Hepatic stellate cell (primary cell): ENCODE results near the gene OXCT1.
A peak's percentile ranks its signal among the peaks of the same experiment; 100 is the strongest.
"Not testable (repeated sequence)": the region's sequence is repeated elsewhere in the genome, so short reads cannot be mapped to it uniquely, and the experiment has no call there.

Experiments used
- DNase-seq: peaks from one replicate; pipeline ENCODE4 v3.0.0; 2011; ENCODE audit warnings: low spot score

OXCT1 gene

DNA sequence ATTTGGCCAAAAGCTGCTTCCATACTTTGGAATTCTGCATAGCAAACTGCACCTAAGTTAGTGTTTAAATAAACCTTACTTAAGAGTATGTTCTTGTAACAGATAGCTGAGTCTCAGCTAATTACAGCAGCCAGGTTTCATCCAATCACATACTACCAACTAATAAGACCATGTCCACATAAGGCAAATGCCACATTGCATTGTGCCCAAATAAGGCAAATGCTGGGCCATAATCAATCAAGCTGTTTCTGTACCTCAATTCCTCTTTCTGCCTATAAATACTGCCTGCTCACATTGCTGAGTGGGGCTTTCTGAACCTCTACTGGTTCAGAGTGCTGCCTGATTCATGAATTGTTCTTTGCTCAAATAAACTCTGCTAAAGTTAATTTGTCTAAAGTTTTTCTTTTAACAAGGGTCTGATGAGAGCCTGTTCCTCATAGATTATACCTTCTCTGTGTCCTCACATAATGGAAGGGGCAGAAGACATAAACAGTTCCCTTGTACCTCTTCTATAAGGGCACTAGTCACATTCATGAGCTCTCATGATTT, 4.4 kb upstream of the OXCT1 start:
- no peak for DNase-seq

DNA sequence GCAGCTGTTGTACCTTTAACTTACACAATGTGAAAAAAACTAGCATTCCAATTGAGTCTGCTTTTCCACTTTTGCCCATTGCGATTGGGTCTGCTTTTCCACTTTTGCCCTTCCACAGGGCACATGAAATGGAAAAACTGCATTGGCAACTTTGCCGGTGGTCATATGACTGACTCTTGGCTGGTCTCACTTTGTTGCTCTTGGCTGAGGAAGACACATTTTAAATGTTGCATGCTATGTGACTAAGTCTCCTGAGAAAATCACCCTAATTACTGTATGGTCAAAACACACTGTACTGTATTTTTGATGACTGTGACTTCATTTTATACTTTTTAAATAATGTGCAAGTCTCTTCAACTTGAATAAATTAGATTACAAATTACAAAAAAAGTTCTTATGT, 1.6 kb upstream of the OXCT1 start:
- DNase-seq: peak; percentile 22

DNA sequence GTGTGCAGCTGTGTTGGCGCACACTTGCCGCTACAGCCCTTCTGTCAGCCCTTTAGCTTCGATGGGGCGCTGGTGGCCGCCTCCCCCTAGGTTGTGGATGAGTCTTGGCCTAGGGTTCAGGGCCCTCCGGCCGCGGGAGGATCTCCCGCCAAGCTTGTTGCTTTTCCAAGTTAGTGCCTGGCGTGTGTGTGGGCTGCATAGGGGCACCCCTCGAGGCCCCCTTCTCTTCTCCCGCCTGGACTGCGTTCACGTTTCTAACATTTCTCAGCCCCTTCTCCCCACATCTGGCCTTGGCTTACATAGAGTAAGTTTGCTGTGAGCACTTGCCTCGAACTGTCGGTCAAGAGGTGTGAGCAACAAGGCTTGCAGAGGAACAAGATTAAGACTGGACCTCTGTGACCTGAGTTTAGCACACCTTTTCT, 413 bp upstream of the OXCT1 start:
- DNase-seq: no peak

DNA sequence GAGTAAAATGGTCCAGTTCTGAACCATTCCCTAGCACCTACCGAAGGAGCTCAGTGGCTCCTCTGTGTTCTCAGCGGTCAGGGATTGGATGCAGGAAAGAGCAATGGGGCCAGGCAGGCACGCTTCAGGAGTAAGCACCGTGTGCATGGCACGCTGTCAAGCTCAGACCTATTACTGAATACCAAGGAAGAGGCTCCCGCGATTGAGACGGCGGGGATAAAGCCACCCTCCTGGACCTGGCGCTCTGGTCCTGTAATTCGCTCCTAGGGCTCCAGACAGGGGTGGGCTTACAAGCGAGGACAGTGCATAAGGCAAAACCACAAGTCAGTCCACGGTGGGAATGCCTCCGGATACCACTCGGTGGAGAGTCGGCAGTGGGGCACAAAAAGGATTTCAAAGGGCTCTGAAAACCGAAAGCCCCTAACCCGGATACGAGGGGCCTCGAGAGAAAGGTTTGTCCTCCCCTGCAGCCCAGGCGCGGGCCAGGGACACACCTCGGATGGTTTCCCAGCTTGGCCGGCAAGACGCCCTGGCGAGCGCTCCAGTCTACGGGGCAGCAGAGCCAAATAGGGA, 988 bp downstream of the OXCT1 start:
- DNase-seq: peak; percentile 43

DNA sequence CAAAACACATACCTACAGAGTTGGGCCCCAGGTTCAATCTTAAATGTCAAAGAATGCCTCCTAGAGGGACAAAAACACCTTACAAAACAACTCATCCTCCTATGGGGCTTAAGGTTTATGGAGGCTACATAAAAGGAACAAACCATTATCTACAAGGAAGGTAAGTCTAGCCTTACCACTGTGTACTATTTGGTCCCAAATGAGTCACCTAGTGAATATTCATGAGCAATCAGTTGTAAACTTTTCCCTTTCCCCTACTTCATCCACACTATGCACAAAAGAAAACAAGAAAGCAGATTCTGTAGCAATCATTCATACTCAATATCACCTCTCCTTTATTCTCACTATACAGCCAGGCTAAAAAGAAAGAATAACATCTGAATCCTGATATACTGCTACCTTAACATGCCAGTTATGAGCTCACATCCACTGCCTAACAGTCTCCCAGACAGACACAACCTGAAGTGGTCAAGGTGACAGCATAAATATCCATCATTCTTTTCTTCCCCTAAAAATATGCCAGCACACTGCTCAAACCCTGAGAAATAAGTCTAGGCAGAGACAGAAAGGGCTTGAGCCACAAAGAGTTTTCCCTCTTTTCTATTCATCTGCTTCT, 6.2 kb downstream of the OXCT1 start:
- no peak for DNase-seq

DNA sequence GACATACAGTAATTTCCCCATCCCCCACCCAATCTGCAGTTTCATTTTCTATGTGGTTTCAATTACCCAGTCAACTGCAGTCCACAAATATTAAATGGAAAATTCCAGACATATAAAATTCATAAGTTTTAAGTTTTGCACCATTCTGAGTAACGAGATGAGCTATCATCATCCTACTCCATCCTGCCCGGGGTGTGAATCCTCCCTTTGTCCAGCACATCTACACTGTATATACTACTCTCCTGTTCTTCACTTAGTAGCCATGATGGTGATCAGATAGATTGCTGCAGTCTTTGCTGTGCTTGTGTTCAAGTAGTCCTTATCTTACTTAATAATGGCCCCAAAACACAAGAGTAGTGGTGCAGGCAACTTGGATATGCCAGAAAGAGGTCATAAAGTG, 11.3 kb downstream of the OXCT1 start:
- DNase-seq: no peak

DNA sequence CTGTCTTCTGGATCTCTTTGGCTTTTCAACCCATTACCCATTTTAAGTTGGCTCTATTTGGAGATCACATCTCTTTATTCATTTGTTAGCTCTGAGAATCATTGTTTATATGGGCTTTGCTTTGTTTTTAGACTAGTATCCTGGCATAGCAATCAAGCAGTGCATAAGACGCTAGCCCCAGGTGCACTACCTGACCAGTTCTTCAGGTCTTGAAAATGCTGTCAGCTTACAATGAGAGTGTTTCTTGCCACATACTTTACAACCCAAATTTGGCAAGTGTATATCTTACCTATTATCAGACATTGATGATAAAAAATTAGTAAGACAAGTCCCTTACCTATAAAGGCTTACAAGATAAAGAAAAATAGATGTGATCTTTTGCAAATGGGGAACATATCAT, 12.2 kb downstream of the OXCT1 start:
- DNase-seq: no peak

DNA sequence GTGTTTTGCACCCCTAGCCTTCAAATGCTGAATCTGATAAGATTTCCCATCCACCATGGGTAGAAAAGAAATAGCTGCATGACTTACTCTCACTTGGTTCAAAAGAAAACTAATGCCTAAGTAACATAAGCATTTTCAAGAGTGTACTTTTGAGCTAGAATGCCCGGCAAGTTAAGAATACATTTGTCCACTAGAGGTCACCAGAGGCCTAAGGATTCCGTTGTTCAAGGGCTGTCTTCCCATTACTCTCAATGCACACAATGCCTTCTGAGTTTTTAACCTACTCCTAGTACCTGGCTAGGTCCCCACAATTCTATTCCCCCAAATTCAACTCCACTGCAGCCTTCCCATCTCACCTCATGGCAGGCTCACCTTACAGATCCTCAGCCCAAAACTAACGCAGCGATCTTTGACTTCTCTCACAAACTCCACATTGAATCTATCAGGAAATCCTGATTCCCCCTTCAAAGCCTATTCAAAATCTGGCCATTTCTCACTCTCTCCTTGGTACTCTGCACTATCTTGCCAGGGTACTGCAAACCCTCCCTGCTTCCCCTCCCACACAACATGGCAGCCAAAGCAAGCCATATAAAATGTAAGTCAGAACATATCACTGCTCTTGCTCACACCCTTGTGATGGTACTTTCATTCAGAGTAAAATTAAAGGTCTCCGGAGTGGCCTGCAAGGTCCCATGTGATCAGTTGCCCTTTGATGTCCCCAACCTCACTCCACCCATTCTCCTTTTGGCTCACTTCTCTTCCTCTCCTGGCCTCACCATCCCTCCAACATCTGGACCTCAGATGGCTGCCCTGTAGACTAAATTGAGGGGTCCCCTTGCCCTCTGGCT, 13.4 kb downstream of the OXCT1 start:
- DNase-seq: peak; percentile 22

DNA sequence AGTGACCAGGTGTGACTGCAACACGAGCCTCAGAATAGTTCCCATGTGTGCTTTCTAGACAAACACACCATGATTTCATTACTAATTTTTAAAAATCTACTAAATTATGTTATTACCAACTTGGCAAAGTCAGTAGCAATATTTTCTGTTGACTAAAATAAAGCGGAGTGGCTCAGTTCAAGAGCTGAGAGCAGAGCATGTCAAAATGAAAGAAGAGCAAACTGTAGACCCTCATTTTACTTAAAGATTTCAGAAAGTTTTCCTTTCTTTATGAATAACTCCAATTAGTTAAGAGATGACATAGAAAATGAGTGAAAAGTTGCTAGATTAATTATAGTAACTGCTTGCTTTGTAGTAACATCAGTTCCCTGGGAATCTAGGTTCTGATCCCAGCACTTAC, 17.9 kb downstream of the OXCT1 start:
- no peak for DNase-seq

DNA sequence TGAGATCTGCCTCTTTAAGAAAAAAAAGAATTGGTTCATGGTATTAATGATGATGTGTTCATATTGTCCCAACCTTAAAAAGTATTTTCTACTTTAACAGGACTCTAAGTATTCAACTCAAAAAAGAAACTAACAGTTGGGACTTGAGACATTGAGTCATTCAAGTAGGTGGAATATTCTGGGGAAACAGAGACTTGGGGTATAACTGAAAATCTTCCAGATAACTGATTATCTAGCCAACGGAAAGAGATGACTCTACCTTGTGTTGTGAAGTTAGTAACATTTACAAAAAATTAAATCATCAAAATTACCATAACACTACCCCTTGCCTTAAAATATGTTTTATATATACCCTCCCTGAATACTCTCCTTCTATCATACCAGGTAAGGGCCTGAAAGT, 19.1 kb downstream of the OXCT1 start:
- no peak for DNase-seq

DNA sequence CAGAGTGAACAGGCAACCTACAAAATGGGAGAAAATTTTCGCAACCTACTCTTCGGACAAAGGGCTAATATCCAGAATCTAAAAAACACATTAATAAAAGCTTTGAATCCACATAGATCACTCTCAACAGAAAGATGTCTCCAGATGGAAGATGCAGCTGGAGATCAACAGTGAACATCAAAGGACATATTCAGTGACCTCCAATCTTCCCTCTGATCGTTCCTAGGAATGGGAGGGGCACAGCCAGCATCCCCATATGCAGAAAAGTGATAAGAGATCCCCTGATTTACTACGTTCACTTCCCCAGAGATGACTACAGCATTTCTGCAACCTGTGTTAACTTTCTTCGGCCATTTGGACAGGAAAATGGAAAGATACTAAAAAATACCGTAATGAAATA, 21.2 kb downstream of the OXCT1 start:
- no peak for DNase-seq

DNA sequence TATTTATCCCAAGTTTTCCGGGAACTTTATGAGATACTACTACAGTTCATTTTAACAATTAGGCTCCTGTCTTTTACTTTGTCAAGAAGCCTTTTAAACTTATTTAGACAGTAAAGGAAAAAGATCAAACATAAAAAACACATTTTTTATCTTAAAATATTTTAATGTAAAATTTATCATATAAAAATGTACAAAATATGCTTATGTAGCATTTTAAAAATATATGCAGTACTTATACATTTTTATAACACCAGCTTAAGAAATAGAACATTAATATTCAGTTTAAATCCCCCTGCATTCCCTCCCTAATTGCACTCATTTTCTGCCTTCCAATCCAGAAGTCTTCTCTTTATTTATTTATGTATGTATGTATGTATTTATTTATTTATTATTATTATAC, 24.5 kb downstream of the OXCT1 start:
- DNase-seq: not testable (repeated sequence)

DNA sequence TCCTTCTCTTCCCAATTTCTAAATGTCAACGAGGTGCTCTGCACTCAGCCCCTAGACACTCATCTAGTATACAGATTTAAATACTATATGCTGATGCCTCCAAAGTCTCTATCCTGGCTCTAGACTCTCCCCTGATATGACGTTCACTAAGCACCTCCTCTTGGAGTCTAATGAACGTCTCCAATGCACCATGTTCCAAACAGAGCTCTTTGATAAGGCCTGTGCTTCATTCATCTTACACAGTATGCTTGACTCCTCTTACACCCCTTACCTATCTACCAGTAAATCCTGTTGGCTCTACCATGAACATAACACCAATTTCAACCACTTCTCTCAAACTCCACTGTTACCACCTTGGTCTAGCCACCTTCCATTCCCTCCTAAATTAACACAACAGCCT, 25.7 kb downstream of the OXCT1 start:
- no peak for DNase-seq

DNA sequence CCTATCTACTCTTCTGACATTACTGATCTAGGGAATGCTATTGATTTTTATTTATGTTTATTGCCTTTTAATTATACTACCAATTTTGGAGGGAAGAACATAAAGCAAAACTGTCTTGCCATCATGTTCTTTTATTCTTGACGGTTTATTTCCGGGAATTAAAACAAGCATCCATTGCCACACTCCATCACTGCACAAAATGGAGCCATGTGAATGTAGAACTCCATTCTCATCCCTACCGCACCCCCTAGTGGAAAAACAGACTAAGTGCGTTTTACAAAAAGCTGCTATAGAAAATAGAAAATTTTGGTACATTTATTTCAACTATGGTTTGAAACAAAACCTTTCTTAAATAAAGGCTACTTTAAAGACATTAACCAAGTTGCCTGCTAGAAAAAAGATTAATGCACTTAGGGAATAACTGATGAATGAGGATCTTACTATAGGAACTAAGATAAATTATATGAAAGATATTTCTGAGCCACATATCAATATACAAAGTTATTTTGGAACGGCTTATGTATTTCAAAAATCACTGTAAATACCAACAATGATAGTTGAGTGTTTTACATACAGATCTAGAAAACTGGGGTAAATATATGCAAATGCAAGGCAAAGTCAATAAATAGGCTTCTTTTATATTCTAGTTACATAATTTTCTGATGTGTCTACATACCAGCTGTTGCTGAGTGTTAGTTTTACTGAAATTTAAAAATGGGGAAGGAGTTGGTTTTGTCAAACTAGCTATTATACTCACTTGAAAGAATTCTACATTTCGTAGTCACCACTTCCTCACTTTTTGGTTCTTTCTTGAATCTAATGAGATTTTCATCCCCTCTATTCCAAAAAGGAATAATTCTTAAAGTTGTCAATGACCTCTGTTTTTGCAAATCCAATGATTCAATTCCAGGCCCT, 26.5 kb downstream of the OXCT1 start:
- peak; percentile 7 for DNase-seq

DNA sequence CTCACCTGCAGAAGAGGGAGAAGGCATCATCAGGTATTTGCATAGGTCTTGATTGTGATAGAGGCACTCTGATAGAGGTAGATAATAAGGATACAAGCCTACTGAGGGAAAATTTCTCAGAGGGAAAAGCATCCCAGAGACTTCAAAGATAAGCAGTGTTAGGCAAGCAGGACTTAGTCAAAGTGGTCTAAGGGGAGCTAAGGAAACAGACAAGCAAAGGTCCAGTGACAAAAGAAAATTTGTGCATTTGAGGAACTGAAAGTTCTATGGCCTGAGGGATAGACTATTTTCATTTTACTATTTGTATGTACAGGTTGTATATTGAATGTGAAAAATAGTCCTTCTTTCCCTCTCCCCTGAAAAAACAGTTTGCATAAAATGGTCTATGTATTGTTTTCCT, 27.4 kb downstream of the OXCT1 start:
- no peak for DNase-seq

DNA sequence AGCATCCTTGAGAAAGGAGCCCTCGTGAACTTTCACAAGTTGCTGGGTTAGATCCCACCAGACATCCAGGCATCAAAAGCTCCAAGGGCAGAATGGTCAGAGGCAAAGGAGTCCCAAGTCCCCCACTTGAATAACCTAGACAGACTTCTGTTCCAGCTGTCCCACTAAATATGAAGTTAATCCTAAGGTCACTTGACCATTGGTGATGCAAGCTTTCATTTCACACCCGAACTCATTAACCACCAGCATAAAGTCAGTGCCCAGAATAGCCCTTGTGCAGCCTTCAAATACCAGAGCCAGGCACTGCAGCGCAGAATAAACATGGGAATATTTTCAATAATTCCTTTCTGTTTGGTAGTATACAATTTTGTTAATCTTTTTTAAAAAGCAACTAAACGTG, 28.9 kb downstream of the OXCT1 start:
- no peak for DNase-seq

DNA sequence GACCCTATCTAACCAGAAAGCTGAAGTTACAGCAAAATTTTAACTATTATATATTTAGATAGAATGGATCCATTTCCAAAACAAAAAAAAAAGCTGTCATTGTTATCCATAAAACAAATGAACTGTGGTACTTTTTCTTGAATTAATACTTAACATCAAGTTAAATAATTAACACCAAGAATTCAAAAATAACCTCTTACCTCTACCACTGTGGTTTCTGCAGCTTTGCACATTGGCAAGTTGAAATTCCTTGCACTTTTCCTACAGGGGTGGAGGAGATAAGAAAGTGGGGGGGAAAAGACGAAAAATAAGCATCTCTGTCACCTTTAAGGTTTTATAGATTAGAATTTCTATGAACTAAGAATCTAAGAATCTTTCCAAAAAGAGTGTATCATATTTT, 30.0 kb downstream of the OXCT1 start:
- no peak for DNase-seq

DNA sequence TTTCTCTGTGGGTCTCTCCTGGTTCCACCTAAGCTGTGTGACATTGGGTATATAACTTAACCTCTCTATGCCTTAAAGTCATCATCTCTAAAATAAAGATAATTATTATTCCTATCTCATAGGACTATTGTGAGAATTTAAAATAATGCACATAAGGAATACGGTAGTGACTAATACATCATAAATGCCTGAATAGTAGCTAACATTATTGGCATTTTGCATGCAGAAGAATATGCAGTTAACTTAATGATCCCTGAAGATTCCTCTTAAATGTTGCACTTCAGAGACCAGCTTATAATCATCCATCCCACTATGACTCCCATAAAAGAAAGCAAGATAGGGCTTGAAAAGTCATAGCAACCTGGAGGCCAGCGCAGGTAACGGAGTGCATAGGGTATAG, 32.4 kb downstream of the OXCT1 start:
- no peak for DNase-seq

DNA sequence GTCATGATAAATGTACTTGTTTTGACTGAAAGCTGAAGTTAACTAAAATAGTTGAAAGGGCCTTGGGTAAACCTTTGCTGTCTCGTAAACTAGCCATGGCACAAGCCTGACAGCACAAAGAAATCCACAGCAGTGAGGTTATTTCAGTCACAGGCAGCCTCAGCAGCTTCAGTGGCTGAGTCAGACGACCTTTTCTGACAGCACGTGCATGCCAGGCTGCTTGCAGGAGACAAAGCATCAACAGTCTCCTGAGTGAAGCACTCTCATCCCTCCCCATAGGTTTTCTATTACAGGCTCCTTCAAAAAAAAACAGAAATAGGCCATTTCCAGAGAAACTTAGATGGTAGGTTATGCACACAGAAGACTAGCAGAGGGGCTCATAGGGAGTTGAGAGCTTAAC, 34.6 kb downstream of the OXCT1 start:
- DNase-seq: peak; percentile 22

DNA sequence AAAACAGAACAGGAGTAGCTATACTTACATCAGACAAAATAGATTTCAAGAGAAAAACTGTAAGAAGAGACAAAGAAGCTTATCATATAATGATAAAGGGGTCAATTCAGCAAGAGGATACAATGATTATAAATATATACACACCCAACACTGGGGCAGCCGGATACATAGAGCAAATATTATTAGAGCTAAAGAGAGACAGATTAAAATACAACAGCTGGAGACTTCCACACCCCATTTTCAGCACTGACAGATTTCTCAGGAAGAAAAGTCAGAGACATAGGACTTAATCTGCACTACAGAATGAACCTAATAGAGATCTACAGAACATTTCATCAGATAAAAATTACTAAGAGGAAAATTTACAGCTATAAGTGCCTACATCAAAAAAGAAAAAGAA, 35.7 kb downstream of the OXCT1 start:
- no peak for DNase-seq

DNA sequence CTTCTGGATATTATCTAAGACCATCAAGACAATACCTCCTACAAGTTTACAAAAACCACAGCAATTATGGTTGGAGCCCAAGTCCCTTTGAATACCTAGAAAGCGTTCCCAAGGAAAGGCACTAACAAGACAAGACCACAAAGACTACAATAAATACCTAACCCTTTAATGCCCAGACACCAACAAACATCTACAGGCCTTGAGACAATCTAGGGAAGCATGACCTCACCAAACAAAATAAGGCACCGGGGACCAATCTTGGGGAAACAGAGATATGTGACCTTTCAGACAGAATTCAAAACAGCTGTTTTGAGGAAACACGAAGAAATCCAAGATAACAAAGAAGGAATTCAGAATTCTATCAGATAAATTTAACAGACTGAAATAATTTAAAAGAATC, 37.8 kb downstream of the OXCT1 start:
- DNase-seq: no peak

DNA sequence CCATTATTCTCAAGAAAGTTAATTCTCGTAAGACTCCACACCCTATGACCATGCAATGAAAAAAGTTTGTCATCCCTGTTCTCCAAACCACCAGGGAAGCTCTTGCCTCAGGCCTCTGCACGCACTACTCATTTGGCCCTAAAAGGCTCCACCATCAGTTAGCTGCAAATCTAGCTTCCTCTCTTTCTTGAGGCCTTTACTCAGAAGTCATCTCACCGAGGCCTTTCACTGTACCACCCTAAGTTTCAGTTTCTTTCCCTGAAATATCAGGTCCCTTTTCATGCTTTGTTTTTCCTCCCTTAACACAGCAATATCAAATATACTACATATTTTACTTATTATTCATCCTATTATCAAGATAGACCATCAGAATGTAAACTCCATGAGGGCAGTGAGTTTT, 39.1 kb downstream of the OXCT1 start:
- no peak for DNase-seq
